Stimulated activated CD4-positive, alpha-beta T cell treated with anti-CD3 and anti-CD28 coated beads, Interleukin-2, amount 100 ng/mL, for 48 hours (primary cell): Measurements from ENCODE around the gene PCDHA13.
"Not testable (repeated sequence)": the region's sequence is repeated elsewhere in the genome, so short reads cannot be mapped to it uniquely, and the experiment has no call there.

Experiments
- DNase-seq, 2 donors: peaks; one replicate each; pipeline ENCODE4 v3.0.0-alpha.2; 2020

The PCDHA13 gene

DNA sequence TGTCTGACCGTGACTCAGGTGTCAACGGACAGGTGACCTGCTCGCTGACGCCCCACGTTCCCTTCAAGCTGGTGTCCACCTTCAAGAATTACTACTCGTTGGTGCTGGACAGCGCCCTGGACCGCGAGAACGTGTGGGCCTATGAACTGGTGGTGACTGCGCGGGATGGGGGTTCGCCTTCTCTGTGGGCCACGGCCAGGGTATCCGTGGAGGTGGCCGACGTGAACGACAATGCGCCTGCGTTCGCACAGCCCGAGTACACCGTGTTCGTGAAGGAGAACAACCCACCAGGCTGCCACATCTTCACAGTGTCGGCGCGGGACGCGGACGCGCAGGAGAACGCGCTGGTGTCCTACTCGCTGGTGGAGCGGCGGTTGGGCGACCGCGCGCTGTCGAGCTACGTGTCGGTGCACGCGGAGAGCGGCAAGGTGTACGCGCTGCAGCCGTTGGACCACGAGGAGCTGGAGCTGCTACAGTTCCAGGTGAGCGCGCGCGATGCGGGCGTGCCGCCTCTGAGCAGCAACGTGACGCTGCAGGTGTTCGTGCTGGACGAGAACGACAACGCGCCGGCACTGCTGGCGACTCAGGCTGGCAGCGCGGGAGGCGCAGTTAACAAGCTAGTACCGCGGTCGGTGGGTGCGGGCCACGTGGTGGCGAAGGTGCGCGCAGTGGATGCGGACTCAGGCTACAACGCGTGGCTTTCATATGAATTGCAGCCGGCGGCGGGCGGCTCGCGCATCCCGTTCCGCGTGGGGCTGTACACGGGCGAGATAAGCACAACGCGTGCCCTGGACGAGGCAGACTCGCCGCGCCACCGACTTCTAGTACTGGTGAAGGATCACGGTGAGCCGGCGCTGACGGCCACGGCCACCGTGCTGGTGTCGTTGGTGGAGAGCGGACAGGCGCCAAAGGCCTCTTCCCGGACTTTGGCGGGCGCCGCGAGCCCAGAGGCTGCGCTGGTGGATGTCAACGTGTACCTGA lies 11.4 kb upstream of the PCDHA13 start:
- DNase-seq, result no peak

DNA sequence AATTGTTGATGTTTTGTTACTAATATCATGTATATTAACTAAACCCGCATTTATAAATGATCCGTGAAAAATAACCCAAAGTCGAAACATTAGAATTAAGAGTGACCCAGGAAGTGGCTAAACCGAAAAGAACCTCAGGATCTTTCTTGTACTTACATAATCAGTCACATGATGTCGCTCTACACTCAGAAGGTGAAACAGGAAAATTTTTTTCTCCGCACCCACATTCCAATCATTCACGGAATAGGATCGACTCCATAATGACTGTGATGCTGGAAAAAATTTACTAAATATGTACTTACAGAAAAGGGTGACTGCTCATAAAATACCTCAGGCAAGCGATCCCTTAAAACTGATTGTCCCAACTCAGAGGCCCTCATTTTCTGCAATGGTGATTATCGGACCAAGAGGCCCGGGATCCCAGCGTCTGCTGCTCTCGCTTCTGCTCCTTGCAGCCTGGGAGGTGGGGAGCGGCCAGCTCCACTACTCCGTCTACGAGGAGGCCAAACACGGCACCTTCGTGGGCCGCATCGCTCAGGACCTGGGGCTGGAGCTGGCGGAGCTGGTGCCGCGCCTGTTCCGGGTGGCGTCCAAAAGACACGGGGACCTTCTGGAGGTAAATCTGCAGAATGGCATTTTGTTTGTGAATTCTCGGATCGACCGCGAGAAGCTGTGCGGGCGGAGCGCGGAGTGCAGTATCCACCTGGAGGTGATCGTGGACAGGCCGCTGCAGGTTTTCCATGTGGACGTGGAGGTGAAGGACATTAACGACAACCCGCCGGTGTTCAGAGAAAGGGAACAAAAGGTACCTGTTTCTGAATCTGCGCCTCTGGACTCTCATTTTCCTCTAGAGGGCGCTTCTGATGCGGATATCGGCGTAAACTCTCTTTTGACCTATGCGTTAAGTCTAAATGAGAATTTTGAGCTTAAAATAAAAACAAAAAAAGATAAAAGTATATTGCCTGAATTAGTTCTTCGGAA lies 6.5 kb upstream of the PCDHA13 start, which contains the start of gene PCDHA12:
TSS of gene PCDHA12 (plus strand) at position 224 of the 981 bp plus-strand sequence. CDS start at position 389, 165 bp downstream.
- no peak for DNase-seq

DNA sequence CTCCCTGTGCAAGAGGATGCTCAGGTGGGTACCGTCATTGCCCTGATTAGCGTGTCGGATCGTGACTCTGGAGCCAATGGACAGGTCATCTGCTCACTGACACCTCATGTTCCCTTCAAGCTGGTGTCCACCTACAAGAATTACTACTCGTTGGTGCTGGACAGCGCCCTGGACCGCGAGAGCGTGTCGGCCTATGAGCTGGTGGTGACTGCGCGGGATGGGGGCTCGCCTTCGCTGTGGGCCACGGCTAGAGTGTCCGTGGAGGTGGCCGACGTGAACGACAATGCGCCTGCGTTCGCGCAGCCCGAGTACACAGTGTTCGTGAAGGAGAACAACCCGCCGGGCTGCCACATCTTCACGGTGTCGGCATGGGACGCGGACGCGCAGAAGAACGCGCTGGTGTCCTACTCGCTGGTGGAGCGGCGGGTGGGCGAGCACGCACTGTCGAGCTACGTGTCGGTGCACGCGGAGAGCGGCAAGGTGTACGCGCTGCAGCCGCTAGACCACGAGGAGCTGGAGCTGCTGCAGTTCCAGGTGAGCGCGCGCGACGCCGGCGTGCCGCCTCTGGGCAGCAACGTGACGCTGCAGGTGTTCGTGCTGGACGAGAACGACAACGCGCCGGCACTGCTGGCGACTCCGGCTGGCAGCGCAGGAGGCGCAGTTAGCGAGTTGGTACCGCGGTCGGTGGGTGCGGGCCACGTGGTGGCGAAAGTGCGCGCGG lies 5.2 kb upstream of the PCDHA13 start:
- not testable (repeated sequence) for DNase-seq

DNA sequence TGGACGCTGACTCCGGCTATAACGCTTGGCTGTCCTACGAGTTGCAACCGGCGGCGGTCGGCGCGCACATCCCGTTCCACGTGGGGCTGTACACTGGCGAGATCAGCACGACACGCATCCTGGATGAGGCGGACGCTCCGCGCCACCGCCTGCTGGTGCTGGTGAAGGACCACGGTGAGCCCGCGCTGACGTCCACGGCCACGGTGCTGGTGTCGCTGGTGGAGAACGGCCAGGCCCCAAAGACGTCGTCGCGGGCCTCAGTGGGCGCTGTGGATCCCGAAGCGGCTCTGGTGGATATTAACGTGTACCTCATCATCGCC lies 4.7 kb upstream of the PCDHA13 start:
- no peak for DNase-seq

DNA sequence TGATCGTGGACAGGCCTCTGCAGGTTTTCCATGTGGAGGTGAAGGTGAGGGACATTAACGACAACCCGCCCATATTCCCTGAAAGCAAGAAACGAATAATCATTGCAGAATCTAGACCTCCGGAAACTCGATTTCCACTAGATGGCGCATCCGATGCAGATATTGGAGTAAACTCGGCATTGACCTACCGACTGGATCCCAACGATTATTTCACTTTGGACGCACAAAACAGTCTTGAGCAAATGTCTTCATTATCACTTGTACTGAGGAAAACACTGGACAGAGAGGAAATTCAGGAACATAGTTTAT lies 621 bp downstream of the PCDHA13 start:
- DNase-seq, result no peak

DNA sequence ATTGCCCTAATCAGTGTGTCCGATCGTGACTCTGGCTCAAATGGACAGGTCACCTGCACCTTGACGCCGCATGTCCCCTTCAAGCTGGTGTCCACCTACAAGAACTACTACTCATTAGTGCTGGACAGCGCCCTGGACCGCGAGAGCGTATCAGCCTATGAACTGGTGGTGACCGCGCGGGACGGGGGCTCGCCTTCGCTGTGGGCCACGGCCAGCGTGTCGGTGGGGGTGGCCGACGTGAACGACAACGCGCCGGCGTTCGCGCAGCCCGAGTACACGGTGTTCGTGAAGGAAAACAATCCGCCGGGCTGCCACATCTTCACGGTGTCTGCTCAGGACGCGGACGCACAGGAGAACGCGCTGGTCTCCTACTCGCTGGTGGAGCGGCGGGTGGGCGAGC lies 1.4 kb downstream of the PCDHA13 start:
- DNase-seq, result no peak

DNA sequence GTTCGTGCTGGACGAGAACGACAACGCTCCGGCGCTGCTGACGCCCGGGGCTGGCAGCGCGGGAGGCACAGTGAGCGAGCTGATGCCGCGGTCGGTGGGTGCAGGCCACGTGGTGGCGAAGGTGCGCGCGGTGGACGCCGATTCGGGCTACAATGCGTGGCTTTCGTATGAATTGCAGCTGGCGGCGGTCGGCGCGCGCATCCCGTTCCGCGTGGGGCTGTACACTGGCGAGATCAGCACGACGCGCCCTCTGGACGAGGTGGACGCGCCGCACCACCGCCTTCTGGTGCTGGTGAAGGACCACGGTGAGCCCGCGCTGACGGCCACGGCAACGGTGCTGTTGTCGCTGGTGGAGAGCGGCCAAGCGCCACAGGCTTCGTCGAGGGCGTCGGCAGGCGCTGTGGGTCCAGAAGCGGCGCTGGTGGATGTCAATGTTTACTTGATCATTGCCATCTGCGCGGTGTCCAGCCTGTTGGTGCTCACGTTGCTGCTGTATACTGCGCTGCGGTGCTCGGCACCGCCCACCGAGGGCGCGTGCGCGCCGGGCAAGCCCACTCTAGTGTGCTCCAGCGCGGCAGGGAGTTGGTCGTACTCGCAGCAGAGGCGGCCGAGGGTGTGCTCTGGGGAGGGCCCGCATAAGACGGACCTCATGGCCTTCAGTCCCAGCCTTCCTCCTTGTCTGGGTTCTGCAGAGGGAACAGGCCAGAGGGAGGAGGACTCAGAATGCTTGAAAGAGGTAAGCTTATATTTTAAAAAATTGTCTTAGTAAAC lies 2.2 kb downstream of the PCDHA13 start:
- DNase-seq, result no peak

DNA sequence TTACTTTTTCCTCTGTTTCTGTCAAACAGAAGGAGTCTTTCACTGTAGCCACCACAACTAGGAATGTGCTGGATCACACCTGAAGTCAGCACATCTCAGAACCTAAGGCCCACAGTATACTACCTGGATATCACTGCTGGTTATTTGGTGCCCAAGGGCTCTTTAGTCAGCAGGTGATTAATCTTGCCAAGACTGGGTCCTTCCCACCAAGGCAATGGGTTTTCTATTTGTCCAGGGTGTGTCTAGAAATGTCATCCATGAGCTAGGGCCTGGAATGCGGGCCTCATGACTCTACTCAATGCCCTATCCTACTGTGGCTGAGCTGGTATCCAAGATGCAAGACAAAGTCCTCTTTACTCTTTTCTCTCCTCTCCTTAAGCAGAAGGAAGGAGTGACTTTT lies 34.4 kb downstream of the PCDHA13 start:
- DNase-seq, result no peak

DNA sequence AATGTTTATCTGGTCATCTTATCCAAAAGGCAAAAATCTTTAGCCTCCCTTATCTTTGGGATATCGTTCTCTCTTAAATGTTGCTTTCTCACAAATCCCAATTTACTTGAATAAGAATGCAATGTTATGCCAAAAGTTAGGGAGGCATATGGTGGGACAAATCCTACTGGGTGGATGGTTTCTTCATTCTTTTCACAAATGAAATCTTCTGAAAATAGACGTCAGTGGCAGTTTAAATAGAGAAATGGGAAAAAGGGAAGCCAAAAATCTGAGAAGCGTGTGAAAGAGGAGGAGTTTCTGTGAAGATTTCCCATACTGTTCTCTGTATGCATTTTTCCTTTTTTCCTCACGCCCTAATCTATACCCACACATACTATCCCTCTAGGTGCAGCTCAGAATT lies 41.7 kb downstream of the PCDHA13 start:
- no peak for DNase-seq

DNA sequence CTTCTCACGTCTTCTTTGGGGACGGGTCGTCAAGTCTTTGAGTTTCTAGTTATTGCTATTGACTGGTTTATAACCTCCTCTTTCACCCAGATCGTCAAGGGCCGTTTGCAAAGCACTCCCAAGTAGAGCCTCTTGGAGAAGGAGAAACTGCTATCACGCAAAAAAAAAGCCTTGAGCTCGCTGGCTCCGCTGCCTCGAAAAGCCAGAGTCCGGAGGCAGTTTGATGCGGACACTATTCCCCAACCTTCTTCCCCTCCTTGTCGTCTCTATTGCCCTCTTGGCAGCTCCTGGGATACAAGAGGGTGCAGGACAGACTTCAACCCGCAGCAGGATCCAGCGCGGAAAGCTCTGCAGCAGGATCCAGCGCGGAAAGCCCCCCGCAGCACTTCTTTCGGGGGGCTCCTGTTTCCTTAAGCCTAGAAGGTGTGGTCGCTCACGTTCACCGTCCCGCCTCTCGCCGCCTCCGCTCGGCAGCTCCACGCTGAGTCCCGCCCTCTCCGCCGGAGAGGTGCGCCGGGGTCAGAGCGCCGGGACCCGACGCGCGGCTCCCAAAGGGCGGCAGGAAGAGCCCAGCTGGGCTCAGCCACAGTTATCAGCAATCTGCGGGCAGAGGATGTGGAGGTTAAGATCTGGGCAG lies 44.0 kb downstream of the PCDHA13 start, which contains the start of gene PCDHAC1:
TSS of gene PCDHAC1 (plus strand) at position 494 of the 637 bp plus-strand sequence. CDS start 594 bp downstream, outside the sequence.
- no peak for DNase-seq

DNA sequence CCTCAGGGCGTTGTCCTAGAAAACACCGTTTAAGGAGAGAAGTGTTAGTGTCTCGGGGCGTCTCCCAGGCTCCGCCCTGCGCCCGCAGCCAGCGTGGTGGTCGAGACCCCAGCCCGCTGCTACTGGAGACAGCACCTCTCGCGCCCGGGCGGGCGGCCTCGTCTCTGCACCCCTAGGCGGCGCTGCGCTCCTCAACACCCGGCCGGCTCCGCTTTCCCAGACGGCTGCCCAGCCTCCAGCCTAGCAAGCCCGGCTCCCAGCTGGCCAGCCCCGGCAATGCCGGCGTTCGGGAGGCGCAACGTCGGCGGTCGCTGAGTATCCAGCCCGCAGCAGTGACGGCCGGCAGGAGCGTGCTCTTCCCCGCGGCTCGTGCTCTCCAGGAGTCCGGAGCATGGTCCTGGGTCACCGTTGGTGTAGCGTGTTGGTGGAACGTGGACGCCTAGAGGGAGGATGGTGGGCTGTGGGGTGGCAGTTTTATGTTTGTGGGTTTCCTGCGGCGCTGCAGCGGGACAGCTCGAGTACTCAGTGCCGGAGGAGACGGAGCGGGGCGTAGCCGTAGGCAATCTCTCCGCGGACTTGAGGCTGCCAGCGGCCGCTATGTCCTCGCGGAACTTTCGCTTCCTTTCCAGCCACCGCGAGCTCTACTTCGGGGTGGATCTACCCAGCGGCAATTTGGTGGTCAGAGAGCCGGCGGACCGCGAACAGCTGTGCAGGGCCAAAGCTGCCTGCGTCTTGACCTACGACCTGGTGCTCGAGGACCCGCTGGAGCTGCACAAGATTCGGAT lies 44.7 kb downstream of the PCDHA13 start:
- DNase-seq, result peak; percentile 24 to 38

DNA sequence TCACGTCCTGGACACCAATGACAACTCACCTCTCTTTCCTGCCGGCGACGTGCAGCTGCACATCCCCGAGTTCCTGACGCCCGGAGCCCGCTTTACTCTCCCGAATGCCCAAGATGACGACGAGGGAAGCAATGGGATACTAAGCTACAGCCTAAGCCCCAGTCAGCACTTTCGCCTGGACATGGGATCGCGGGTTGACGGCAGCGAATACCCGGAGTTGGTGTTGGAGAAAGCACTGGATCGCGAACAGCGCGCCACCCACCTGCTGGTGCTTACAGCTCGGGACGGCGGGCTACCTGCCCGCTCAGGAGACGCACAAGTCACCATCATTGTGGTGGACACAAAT lies 45.3 kb downstream of the PCDHA13 start:
- no peak for DNase-seq
